ENCODE results near the gene USP16.

Gene USP16

DNA sequence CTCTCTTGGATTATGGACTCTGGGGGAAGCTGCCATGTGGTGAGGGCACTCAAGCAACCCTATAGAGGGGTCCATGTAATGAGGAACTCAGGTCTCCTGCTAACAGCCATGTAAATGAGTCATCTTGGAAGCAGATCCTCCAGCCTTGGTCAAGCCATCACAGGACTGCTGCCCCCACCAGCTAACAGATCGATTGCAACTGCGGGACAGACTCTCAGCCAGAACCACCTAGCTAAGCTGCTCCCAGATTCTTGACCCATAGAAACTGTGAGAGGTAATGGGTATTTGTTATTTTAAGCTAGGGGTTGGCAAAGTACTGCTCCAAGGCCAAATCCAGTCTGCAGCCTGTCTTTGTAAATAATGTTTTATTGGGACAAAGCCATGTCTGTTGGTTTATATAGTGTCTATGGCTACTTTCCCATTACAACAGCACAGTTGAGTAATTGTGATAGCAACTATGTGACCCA lies 78.4 kb downstream of the USP16 start:
- H3K4me1 ChIP-seq (ENCODE audit: control insufficient read depth, insufficient read depth, low read depth, low read length): peaks cover 7% of the 10 kb centered on the region
- H3K9ac ChIP-seq (ENCODE audit: low read length): no peak overlapping the region
- H3K23ac ChIP-seq (ENCODE audit: low read length in 2 of 2): no peak overlapping the region
- no peak overlapping the region for H3K18ac ChIP-seq (ENCODE audit: low read depth in 1 of 2, low read length in 2 of 2)
- H3K4me2 ChIP-seq (ENCODE audit: low read length, poor library complexity, severe bottlenecking): no peak overlapping the region
- H3K27ac ChIP-seq (ENCODE audit: low read length, poor library complexity, severe bottlenecking): no peak overlapping the region
- no peak overlapping the region for H2BK5ac ChIP-seq (ENCODE audit: low read depth, low read length, poor library complexity, severe bottlenecking)
- H2BK15ac ChIP-seq (ENCODE audit: low read depth, poor library complexity, severe bottlenecking): no peak overlapping the region
- DNase-seq: peak; percentile 63
- peaks cover 0 to 7% of the 10 kb centered on the region in 2 experiments for H3K36me3 ChIP-seq (ENCODE audit: control insufficient read depth in 1 of 2, insufficient read depth in 2 of 2, low read depth in 1 of 2, low read length in 2 of 2)
- 100% methylated on average over 2 of the region's 2 CpGs for WGBS
- H2AFZ ChIP-seq (ENCODE audit: low read depth, low read length): no peak overlapping the region
- H4K8ac ChIP-seq (ENCODE audit: low read length): no peak overlapping the region
- no peak overlapping the region for H2BK12ac ChIP-seq (ENCODE audit: low read length in 2 of 2)
- H3K79me1 ChIP-seq (replicated peaks; ENCODE audit: low read length, poor library complexity, severe bottlenecking): no peaks in the 10 kb centered on the region
- no peak overlapping the region for H3K14ac ChIP-seq (ENCODE audit: low read length in 2 of 2)
- no peak overlapping the region for H2AK5ac ChIP-seq (ENCODE audit: low read length, severe bottlenecking)
- H4K91ac ChIP-seq (ENCODE audit: low read length): no peak overlapping the region
- H3K4ac ChIP-seq (ENCODE audit: low read depth in 1 of 2, low read length in 2 of 2): no peak overlapping the region
- no peak overlapping the region for H3K4me3 ChIP-seq (ENCODE audit: insufficient read depth in 1 of 2, low read depth in 1 of 2, low read length in 2 of 2)
- H3K27me3 ChIP-seq (ENCODE audit: control insufficient read depth in 1 of 2, insufficient read depth in 1 of 2, low read length in 2 of 2): no peaks in the 10 kb centered on the region
- no peak overlapping the region for H2BK120ac ChIP-seq (ENCODE audit: low read depth, low read length)
- no peaks in the 10 kb centered on the region for H3K9me3 ChIP-seq (ENCODE audit: control insufficient read depth, low read length)

All from mesenchymal stem cell (in vitro differentiated cells and primary cell).